Spleen (tissue), 7 donors: ENCODE measurements around the gene PHF21B.

Experiments
- CTCF ChIP-seq, 11 experiments: fragments of 200-600 bp in 7 of 11; fragments of 450-650 bp in 4 of 11; sonication (generic) in 4 of 11; IDR thresholded peaks in 8 of 11; conservative IDR thresholded peaks in 3 of 11; 1 replicate in 7 of 11; 2 replicates in 4 of 11; pipeline versions ENCODE4 v1.4.0 to v1.8.0; 2016 to 2021; ENCODE audit warnings: antibody characterized with exemption in 11 of 11, inconsistent platforms in 4 of 11, mild to moderate bottlenecking in 1 of 11
- POLR2A ChIP-seq, 3 donors: fragments of 450-650 bp; IDR thresholded peaks; one replicate each; pipeline ENCODE4 v1.5.1; 2017; ENCODE audit warnings: antibody characterized with exemption in 3 of 3, mild to moderate bottlenecking in 1 of 3
- donor health status: DM: no; HTN: no; CAD: no; lungs with moderate emphysema.
- donor health status: DM: no; HTN: no; CAD: no.
- donor health status: DM: no; HTN: no; CAD: no.

GRCh38 chr22:44954149-44954548 lies 55.7 kb downstream of the PHF21B start:
- TF ChIP-seq CTCF (IDR thresholded peaks at IDR 0.05 in 8 of 11, conservative IDR thresholded peaks at IDR 0.05 in 3 of 11) (no peak), POLR2A (IDR thresholded peaks at IDR 0.05) (no peak)
